GM12878 (cell line): ENCODE results near the gene CLIC5. TPM values are rescaled to one million over a fixed set of nuclear protein-coding genes. Genes with fewer than 3 reads are reported as not detected.

Experiments used
- ATAC-seq: fragments of 200-7000 bp; cut with Tn5 transposase; 3 replicates; pipeline ENCODE4 v1.9.1; 2020; ENCODE audit warnings: mild to moderate bottlenecking, moderate library complexity
- BruUV-seq: library from RNA; stranded (reverse); fragments of 400-500 nt; replicated peaks from 2 replicates; lab custom pipeline; 2021; lab: Mats Ljungman, UMichigan
- CTCF ChIA-PET: fragments of 300-600 bp; sonication (Branson Sonifier 250); formaldehyde crosslinking; extraction: SDS; loops from one replicate; lab custom pipeline; 2021; ENCODE audit warnings: inconsistent platforms; lab: Yijun Ruan, JAX
- POLR2A ChIA-PET: fragments of 350-600 bp; formaldehyde crosslinking; extraction: SDS; loops from one replicate; lab custom pipeline; 2021; ENCODE audit warnings: inconsistent platforms; lab: Charles Lee
- RAD21 ChIA-PET: fragments of 300-600 bp; sonication (Branson Sonifier 250); formaldehyde crosslinking; loops from one replicate; lab custom pipeline; 2023; ENCODE audit warnings: antibody characterized with exemption; ENCODE audit not compliant: unreplicated experiment; lab: Charles Lee
- SMC1A ChIA-PET: fragments of 300-600 bp; sonication (Branson Sonifier 250); formaldehyde crosslinking; loops from one replicate; lab custom pipeline; 2023; ENCODE audit not compliant: unreplicated experiment, uncharacterized antibody; lab: Charles Lee
- DNase-seq: peaks from one replicate; pipeline ENCODE4 v3.0.0-alpha.2; 2011; ENCODE audit warnings: low read depth, low spot score
- FAIRE-seq: peaks from 3 replicates; lab custom pipeline; 2011; peaks lifted over from hg19 to GRCh38; lab: Jason Lieb, UNC
- H2AFZ ChIP-seq: 2 replicates; pipeline ENCODE4 v1.6.0; 2011; ENCODE audit warnings: low read depth, low read length, control low read depth; ENCODE audit not compliant: control insufficient read depth
- H3K27ac ChIP-seq: 2 replicates; pipeline ENCODE4 v1.5.1; 2011; ENCODE audit warnings: control low read depth; ENCODE audit not compliant: control insufficient read depth, insufficient read depth
- H3K27me3 ChIP-seq, 2 experiments: replicated peaks in 1 of 2; 2 replicates each; pipeline versions ENCODE4 v1.6.0 to v1.6.1; 2011; ENCODE audit warnings: low read length in 1 of 2; ENCODE audit not compliant: control insufficient read depth in 2 of 2, insufficient read depth in 2 of 2
- H3K36me3 ChIP-seq, 2 experiments: 2 replicates each; pipeline ENCODE4 v1.5.1; 2011; ENCODE audit warnings: low read length in 1 of 2; ENCODE audit not compliant: control insufficient read depth in 2 of 2, insufficient read depth in 2 of 2
- H3K4me1 ChIP-seq: 2 replicates; pipeline ENCODE4 v1.6.1; 2011; ENCODE audit warnings: mild to moderate bottlenecking, low read length, moderate library complexity, mixed read lengths; ENCODE audit not compliant: control insufficient read depth, insufficient read depth
- H3K4me2 ChIP-seq: 2 replicates; pipeline ENCODE4 v1.6.0; 2011; ENCODE audit warnings: control low read depth; ENCODE audit not compliant: control insufficient read depth, insufficient read depth
- H3K4me3 ChIP-seq: fragments of 200-600 bp; sonication (generic); 2 replicates; pipeline ENCODE4 v1.5.1; 2016
- H3K79me2 ChIP-seq: 2 replicates; pipeline ENCODE4 v1.6.0; 2011; ENCODE audit warnings: low read length; ENCODE audit not compliant: control insufficient read depth, insufficient read depth
- H3K9ac ChIP-seq: 2 replicates; pipeline ENCODE4 v1.8.0; 2011; ENCODE audit warnings: low read length, control low read depth, mixed read lengths; ENCODE audit not compliant: control insufficient read depth, insufficient read depth
- H3K9me3 ChIP-seq: replicated peaks from 3 replicates; pipeline ENCODE4 v1.5.1; 2011; ENCODE audit warnings: mild to moderate bottlenecking, low read length; ENCODE audit not compliant: control insufficient read depth, insufficient read depth
- H4K20me1 ChIP-seq: 2 replicates; pipeline ENCODE4 v1.6.0; 2011; ENCODE audit not compliant: control insufficient read depth, insufficient read depth
- CBX3 ChIP-seq: fragments of 200-600 bp; sonication (generic); IDR thresholded peaks from 2 replicates; pipeline ENCODE4 v1.6.1; 2016; ENCODE audit warnings: low read depth, borderline replicate concordance
- GATAD2B ChIP-seq: fragments of 450-650 bp; conservative IDR thresholded peaks from 2 replicates; pipeline ENCODE4 v1.6.1; 2017; ENCODE audit warnings: low read depth, mild to moderate bottlenecking, moderate library complexity
- NFYA ChIP-seq: IDR thresholded peaks from 2 replicates; pipeline ENCODE4 v1.6.1; 2011; ENCODE audit warnings: low read depth, mild to moderate bottlenecking, low read length, improper control_type of control experiment, borderline replicate concordance
- NR2C1 ChIP-seq: fragments of 450-650 bp; IDR thresholded peaks from 2 replicates; pipeline ENCODE4 v1.6.1; 2017; ENCODE audit warnings: antibody characterized with exemption, mild to moderate bottlenecking, moderate library complexity
- RELA ChIP-seq: fragments of 450-650 bp; IDR thresholded peaks from 2 replicates; pipeline ENCODE4 v1.8.0; 2014; ENCODE audit warnings: borderline replicate concordance; ENCODE audit not compliant: partially characterized antibody
- SP1 ChIP-seq: IDR thresholded peaks from one replicate; pipeline ENCODE4 v1.6.1; 2011; ENCODE audit warnings: low read depth, low read length
- SPI1 ChIP-seq: IDR thresholded peaks from 2 replicates; pipeline ENCODE4 v1.6.1; 2011; ENCODE audit warnings: low read depth, mild to moderate bottlenecking, low read length, moderate library complexity, borderline replicate concordance; ENCODE audit not compliant: insufficient read depth
- WGBS: methylation state at CpG from one replicate; pipeline ENCODE4 v1.1.6; 2016; ENCODE audit warnings: low lambda C conversion rate; ENCODE audit not compliant: insufficient replicate concordance, insufficient coverage; ENCODE audit errors: missing lambda C conversion rate; 5-methylcytosine and 5-hydroxymethylcytosine counted together
- in situ Hi-C: fragments of 300-500 bp; cut with MboI; formaldehyde crosslinking; loops from 9 replicates; pipeline ENCODE4 v1.14.3; 2018; ENCODE audit warnings: mixed read lengths
- intact Hi-C: fragments of 100-400 bp; cut with micrococcal nuclease; formaldehyde crosslinking; loops from one replicate; pipeline ENCODE4 v1.14.2; 2022; ENCODE audit not compliant: unreplicated experiment
- polyA plus RNA-seq, 11 experiments: library from polyadenylated mRNA; depleted of rRNA in 4 of 11; unstranded in 6 of 11; stranded (reverse) in 5 of 11; fragments of >200 nt; fragmentation: Nextera tagmentation in 4 of 11; fragmentation: Illumina TruSeq in 1 of 11; extraction: Ambion mirVana in 4 of 11; extraction: Trizol in 1 of 11; gene quantifications; 1 replicate in 1 of 11; 2 replicates in 10 of 11; pipeline versions ENCODE4 v1.2.1 to v1.2.3, GENCODE V29; 2011 to 2016; ENCODE audit warnings: inconsistent platforms in 2 of 11, missing spikeins in 2 of 11, low read depth in 1 of 11
- total RNA-seq, 4 experiments: library from RNA; depleted of rRNA in 3 of 4; stranded (reverse); fragments of >200 nt in 3 of 4; fragmentation: Illumina TruSeq in 1 of 4; extraction: Trizol in 1 of 4; gene quantifications; 2 replicates each; pipeline versions ENCODE4 v1.2.1 to v1.2.3, GENCODE V29; 2013 to 2021
- TF ChIP-seq, protein P1 (sequence below): fragments of 450-650 bp; IDR thresholded peaks from 2 replicates; pipeline ENCODE4 v1.6.1; 2016; ENCODE audit warnings: mild to moderate bottlenecking

Gene CLIC5
- total and polyA plus RNA-seq, 10 of the 15 experiments (the other 5 are each of a cell fraction or from before 2014, with no cell fraction given), result 0.01 to 0.08 (median 0.02) TPM; not detected in 7

- TF ChIP-seq, protein P1, sequence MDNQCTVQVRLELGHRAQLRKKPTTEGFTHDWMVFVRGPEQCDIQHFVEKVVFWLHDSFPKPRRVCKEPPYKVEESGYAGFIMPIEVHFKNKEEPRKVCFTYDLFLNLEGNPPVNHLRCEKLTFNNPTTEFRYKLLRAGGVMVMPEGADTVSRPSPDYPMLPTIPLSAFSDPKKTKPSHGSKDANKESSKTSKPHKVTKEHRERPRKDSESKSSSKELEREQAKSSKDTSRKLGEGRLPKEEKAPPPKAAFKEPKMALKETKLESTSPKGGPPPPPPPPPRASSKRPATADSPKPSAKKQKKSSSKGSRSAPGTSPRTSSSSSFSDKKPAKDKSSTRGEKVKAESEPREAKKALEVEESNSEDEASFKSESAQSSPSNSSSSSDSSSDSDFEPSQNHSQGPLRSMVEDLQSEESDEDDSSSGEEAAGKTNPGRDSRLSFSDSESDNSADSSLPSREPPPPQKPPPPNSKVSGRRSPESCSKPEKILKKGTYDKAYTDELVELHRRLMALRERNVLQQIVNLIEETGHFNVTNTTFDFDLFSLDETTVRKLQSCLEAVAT, result no peak
- no peak for TF ChIP-seq CBX3
- TF ChIP-seq SP1, result no peak
- no peak for TF ChIP-seq GATAD2B
- no peak for TF ChIP-seq NR2C1
These were observed 19.6 kb upstream of the CLIC5 start (continued) for GRCh38 chr6:46035242-46035641.

DNA sequence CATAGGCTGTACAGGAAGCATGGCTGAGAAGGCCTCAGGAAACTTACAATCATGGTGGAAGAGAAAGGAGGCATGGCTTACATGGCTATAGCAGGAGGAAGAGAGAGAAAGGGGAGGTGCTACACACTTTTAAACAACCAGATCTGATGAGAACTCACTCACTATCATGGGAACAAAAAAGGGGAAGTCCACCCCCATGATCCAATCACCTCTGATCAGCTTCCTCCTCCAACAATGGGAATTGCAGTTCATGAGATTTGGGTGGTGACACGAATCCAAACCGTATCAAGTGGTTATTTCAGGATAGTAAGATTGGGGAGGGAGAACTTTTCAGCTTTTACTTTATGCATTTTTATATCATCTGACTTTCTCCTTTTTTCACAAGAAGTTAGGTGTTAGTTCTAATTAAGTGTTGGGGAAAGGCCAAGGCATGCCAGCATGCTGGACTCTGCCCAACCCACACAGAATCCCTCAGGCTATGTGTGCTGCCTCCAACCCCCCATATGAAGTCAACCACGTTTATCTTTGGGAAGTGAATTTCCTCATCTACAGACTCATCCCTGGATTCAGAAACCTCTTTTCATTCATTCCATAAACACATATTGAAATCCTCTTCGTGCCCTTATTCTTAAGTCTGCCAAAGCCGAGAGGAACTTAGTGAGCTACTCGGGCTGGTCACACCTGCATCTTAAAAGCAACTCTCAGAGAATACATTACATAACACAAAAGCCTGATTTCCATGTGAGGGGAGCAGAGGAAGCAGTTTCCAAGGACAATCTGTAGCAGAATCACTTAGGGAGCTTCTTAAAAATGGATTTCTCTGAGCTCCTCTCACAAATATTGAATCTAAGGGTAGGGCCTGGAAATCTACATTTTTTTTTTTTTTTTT, 16.7 kb upstream of the CLIC5 start:
- FAIRE-seq (no peak), DNase-seq (no peak), ATAC-seq (no peak)
- Histone ChIP-seq H3K27ac (no peak overlapping the region), H2AFZ (no peak overlapping the region), H3K4me2 (no peak overlapping the region), H4K20me1 (no peaks in the 10 kb centered on the region), H3K9ac (no peak overlapping the region), H3K4me1 (no peaks in the 10 kb centered on the region), H3K27me3 (no peaks in the 10 kb centered on the region; a peak in 2 of 4 replicates), H3K79me2 (no peaks in the 10 kb centered on the region), H3K9me3 (no peaks in the 10 kb centered on the region), H3K4me3 (no peak overlapping the region), H3K36me3 (no peaks in the 10 kb centered on the region)
- POLR2A ChIA-PET, result no interaction called here
- CTCF ChIA-PET, result no interaction called here
- TF ChIP-seq SPI1 (peak; percentile 47; the same call in 1 of the 2 replicates), NFYA (no peak), RELA (no peak)
- in situ Hi-C loops (no loop called here), intact Hi-C loops (no loop called here)
- BruUV-seq, result no TSS peak
- 44% methylated on average over 6 of the region's 6 CpGs for WGBS
- RAD21 ChIA-PET, result no interaction called here
- SMC1A ChIA-PET, result interaction anchor here (0.6 kb wide), 1 partner anchor 47 kb away, joined by 3 read pairs; no protein-coding TSS in a partner anchor
